Tibial artery (tissue), 4 donors: ENCODE measurements around the gene TBC1D25.

Experiments
- DNase-seq, 2 donors: peaks; one replicate each; pipeline ENCODE4 v3.0.0-alpha.2; 2019
- H3K27ac ChIP-seq, 2 donors: fragments of 200-600 bp; sonication (generic) in 1 of 2; 1 replicate in 1 of 2; 2 replicates in 1 of 2; pipeline ENCODE4 v1.5.1; 2018 to 2019; ENCODE audit warnings: mild to moderate bottlenecking in 1 of 2
- H3K27me3 ChIP-seq, 2 donors: fragments of 200-600 bp; sonication (generic) in 1 of 2; one replicate each; pipeline versions ENCODE4 v1.5.1 to v1.6.0; 2016 to 2019
- H3K36me3 ChIP-seq, 3 donors: fragments of 200-600 bp; sonication (generic) in 2 of 3; one replicate each; pipeline ENCODE4 v1.5.1; 2016 to 2019; ENCODE audit warnings: mild to moderate bottlenecking in 2 of 3
- H3K4me1 ChIP-seq, 4 donors: fragments of 200-600 bp; sonication (generic) in 2 of 4; 1 replicate in 3 of 4; 2 replicates in 1 of 4; pipeline ENCODE4 v1.5.1; 2016 to 2019
- H3K4me3 ChIP-seq, 2 donors: fragments of 200-600 bp; sonication (generic) in 1 of 2; 1 replicate in 1 of 2; 2 replicates in 1 of 2; pipeline ENCODE4 v1.5.1; 2018 to 2019; ENCODE audit warnings: mild to moderate bottlenecking in 2 of 2
- H3K9me3 ChIP-seq, 3 donors: fragments of 200-600 bp; sonication (generic) in 1 of 3; one replicate each; pipeline ENCODE4 v1.5.1; 2016 to 2019
- intact Hi-C: fragments of 100-400 bp; cut with DNase I; formaldehyde crosslinking; loops from one replicate; pipeline ENCODE4 v1.15.0; 2023; ENCODE audit warnings: low total_unique reads
- TF ChIP-seq, protein P1 (sequence below), 2 experiments: fragments of 200-600 bp in 1 of 2; fragments of 450-650 bp in 1 of 2; IDR thresholded peaks; one replicate each; pipeline ENCODE4 v1.5.1; 2017 to 2019; ENCODE audit warnings: antibody characterized with exemption in 2 of 2, mild to moderate bottlenecking in 1 of 2, moderate library complexity in 1 of 2

TBC1D25 gene

DNA sequence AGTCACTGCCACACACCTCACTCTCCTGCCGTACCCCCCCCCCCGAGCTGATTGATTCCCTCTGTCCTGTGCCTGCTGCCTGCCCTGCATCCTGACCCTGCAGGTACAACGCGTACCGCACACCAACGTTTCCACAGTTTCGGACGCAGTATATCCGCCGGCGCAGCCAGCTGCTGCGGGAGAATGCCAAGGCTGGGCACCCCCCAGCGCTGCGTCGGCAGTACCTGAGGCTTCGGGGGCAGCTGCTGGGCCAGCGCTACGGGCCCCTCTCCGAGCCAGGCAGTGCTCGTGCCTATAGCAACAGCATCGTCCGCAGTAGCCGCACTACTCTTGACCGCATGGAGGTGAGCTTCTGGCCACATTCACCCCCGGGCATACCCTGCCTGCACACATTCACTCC is 59.1 kb downstream of the TBC1D25 start:
- intact Hi-C loops = loop anchor here (10.0 kb wide), 1 partner anchor 124 kb away; the partner anchor contains the start of genes FTSJ1 and SLC38A5
- TF ChIP-seq, protein P1, sequence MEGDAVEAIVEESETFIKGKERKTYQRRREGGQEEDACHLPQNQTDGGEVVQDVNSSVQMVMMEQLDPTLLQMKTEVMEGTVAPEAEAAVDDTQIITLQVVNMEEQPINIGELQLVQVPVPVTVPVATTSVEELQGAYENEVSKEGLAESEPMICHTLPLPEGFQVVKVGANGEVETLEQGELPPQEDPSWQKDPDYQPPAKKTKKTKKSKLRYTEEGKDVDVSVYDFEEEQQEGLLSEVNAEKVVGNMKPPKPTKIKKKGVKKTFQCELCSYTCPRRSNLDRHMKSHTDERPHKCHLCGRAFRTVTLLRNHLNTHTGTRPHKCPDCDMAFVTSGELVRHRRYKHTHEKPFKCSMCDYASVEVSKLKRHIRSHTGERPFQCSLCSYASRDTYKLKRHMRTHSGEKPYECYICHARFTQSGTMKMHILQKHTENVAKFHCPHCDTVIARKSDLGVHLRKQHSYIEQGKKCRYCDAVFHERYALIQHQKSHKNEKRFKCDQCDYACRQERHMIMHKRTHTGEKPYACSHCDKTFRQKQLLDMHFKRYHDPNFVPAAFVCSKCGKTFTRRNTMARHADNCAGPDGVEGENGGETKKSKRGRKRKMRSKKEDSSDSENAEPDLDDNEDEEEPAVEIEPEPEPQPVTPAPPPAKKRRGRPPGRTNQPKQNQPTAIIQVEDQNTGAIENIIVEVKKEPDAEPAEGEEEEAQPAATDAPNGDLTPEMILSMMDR (IDR thresholded peaks at IDR 0.05) = no peak
- Histone ChIP-seq H3K27ac (peak overlapping the region; percentile 93 to 94), H3K4me3 (peak overlapping the region; percentile 63 to 65), H3K9me3 (no peaks in the 10 kb centered on the region), H3K36me3 (peaks cover 14 to 47% (median 37%) of the 10 kb centered on the region in 3 donors), H3K27me3 (no peaks in the 10 kb centered on the region), H3K4me1 (peaks cover 0 to 8% (median 5%) of the 10 kb centered on the region in 4 donors)
- DNase-seq = no peak

DNA sequence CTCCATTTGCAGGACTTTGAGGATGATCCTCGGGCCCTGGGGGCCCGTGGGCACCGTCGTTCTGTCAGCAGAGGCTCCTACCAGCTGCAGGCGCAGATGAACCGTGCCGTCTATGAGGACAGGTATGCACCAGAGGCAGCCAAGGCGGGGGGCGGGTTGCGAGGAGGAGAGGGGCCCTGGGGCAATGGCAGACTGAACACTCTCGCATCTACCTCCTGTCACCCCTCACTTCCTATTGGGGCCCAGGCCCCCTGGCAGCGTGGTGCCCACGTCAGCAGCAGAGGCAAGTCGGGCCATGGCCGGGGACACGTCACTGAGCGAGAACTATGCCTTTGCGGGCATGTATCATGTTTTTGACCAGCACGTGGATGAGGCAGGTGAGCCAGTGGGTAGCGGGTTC is 59.8 kb downstream of the TBC1D25 start:
- DNase-seq = no peak
- intact Hi-C loops = loop anchor here (10.0 kb wide), 1 partner anchor 125 kb away; the partner anchor contains the start of genes FTSJ1 and SLC38A5
- Histone ChIP-seq H3K27ac (no peak overlapping the region), H3K9me3 (no peaks in the 10 kb centered on the region), H3K4me1 (peaks cover 0 to 8% (median 5%) of the 10 kb centered on the region in 4 donors), H3K4me3 (no peak overlapping the region), H3K36me3 (peaks cover 14 to 54% (median 41%) of the 10 kb centered on the region in 3 donors), H3K27me3 (no peaks in the 10 kb centered on the region)
- TF ChIP-seq, protein P1 (IDR thresholded peaks at IDR 0.05) = no peak

DNA sequence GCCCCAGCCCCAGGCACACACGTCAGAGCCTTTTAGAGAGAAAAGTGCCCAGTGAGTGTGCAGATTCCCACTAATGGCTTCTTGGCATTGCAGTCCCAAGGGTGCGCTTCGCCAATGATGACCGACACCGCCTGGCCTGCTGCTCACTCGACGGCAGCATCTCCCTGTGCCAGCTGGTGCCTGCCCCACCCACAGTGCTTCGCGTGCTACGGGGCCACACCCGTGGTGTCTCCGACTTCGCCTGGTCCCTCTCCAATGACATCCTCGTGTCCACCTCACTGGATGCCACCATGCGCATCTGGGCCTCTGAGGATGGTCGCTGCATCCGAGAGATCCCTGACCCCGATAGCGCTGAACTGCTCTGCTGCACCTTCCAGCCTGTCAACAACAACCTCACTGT is 60.7 kb downstream of the TBC1D25 start:
- no peak for DNase-seq

DNA sequence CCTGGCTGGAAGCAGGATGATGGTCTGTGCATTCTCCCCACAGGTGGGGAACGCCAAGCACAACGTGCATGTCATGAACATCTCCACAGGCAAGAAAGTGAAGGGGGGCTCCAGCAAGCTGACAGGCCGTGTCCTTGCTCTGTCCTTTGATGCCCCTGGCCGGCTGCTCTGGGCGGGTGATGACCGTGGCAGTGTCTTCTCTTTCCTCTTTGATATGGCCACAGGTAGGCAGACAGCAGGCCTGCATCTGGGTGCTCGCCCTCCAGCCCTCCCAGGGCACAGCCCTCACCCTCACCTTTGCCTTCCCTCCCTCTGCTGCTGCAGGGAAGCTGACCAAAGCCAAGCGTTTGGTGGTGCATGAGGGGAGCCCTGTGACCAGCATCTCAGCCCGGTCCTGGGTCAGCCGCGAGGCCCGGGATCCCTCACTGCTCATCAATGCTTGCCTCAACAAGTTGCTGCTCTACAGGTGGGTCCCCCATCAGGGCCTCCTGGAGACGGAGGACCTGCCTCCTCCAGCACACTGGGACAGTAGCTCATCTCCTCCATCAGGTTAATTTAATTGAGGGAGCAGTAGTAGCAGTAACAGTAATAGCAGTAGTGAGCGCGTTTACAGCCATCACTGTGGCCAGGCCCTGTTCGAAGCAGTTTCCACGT is 62.4 kb downstream of the TBC1D25 start:
- no peak overlapping the region for H3K27ac ChIP-seq
- intact Hi-C loops = no loop called here
- no peaks in the 10 kb centered on the region for H3K27me3 ChIP-seq
- H3K36me3 ChIP-seq = peaks cover 17 to 68% (median 50%) of the 10 kb centered on the region in 3 donors
- H3K4me1 ChIP-seq = peaks cover 0 to 8% (median 5%) of the 10 kb centered on the region in 4 donors
- TF ChIP-seq, protein P1 (IDR thresholded peaks at IDR 0.05) = no peak
- no peak overlapping the region for H3K4me3 ChIP-seq
- DNase-seq = no peak
- no peaks in the 10 kb centered on the region for H3K9me3 ChIP-seq

More for the DNA sequence above, 60.7 kb downstream of the TBC1D25 start:
- Histone ChIP-seq H3K36me3 (peaks cover 17 to 63% (median 50%) of the 10 kb centered on the region in 3 donors), H3K27me3 (no peaks in the 10 kb centered on the region), H3K9me3 (no peaks in the 10 kb centered on the region), H3K4me1 (peaks cover 0 to 8% (median 5%) of the 10 kb centered on the region in 4 donors), H3K4me3 (no peak overlapping the region), H3K27ac (no peak overlapping the region)
- intact Hi-C loops = no loop called here
- TF ChIP-seq, protein P1 (IDR thresholded peaks at IDR 0.05) = no peak

DNA sequence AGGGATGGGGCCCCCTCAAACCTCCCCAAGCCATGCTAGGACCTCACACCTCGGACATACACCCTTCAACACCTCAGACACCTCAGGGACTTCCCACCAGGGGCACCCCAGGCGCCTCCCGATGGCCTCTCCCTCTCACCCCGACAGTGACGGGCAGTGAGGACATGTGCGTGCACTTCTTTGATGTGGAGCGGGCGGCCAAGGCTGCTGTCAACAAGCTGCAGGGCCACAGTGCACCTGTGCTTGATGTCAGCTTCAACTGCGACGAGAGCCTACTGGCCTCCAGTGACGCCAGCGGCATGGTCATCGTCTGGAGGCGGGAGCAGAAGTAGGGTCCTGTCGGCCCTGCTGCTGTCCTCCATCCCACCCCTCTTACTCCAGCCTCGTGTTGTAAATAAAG is 65.2 kb downstream of the TBC1D25 start:
- Histone ChIP-seq H3K4me1 (no peaks in the 10 kb centered on the region), H3K36me3 (peaks cover 8 to 56% (median 40%) of the 10 kb centered on the region in 3 donors), H3K27me3 (no peaks in the 10 kb centered on the region), H3K4me3 (no peak overlapping the region), H3K27ac (no peak overlapping the region), H3K9me3 (no peaks in the 10 kb centered on the region)
- intact Hi-C loops = no loop called here
- DNase-seq = no peak
- TF ChIP-seq, protein P1 (IDR thresholded peaks at IDR 0.05) = no peak
